Dedifferentiated amniotic fluid mesenchymal stem cell (primary cell): Measurements from ENCODE around the gene TMEM151A.

Source experiments
- DNase-seq: peaks from one replicate; pipeline ENCODE4 v3.0.0-alpha.2; 2016; ENCODE audit errors: extremely low spot score

TMEM151A gene

DNA sequence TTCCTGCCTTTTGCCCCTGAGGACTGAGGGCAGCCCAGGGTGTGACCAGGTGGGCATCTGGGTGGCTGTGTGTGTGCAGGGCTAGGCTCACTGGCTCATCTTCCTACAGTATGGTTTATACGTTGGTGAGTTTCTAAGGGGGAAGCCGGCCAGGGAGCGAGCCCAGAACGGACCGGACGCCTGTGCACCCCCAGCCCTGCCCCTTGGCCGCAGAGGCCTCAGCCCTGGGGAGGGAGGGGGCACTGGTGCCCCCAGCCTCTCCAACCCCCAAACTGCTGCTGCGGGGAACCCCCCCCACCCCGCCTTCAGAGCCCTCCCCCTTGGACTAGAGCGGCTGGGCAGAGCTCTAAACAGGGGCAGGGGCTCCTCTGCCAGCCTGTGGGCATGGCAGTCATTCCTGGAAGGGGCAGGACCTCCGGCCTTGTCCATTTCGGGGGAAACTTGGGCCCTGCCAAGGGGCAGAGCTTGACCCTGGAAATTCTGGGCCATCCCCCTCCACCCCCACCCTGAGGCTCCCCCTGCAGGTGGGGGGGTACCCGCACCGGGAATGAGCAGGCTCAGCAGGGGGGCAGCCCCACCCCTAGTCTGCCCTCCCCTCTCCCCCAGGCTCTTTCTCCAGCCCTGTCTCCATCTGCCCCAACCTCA is 8.1 kb upstream of the TMEM151A start:
- no peak for DNase-seq

GRCh38 chr11:66284526-66285078 is 7.1 kb upstream of the TMEM151A start:
- no peak for DNase-seq

DNA sequence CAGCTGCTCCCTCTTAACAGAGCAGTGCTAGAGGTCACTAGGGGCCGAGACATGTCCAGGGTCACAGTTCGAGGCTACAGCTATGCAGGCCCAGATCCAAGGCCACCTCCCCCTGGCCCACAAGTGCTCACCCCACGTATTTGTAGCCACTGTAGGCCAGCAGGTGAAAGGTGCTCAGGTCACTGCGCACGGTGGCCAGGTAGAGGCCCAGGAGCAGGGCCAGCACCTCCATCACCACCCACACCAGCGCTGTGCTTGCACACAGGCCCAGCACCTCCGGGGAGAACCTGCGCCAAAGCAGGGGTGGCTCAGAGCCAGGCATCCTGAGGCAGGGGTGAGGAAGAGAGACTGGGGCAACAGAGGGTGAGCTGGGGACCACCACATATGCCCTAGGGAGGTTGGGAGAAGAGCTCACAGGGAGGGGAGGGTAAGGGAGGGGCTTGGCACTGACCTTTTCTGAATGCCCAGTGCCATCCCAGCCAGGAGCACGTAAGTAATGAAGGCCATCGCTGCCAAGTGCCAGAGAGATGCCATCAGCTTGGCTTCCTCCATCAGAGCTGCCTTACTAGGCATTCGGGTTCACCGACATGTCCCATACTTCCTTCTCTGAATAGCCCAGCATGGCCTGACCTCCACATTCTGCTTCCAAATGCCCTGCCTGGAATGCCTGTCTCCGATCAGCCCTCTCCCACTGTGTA is 6.3 kb upstream of the TMEM151A start:
- no peak for DNase-seq

- no peak for DNase-seq
Observed at GRCh38 chr11:66286699-66287098, 5.0 kb upstream of the TMEM151A start.

DNA sequence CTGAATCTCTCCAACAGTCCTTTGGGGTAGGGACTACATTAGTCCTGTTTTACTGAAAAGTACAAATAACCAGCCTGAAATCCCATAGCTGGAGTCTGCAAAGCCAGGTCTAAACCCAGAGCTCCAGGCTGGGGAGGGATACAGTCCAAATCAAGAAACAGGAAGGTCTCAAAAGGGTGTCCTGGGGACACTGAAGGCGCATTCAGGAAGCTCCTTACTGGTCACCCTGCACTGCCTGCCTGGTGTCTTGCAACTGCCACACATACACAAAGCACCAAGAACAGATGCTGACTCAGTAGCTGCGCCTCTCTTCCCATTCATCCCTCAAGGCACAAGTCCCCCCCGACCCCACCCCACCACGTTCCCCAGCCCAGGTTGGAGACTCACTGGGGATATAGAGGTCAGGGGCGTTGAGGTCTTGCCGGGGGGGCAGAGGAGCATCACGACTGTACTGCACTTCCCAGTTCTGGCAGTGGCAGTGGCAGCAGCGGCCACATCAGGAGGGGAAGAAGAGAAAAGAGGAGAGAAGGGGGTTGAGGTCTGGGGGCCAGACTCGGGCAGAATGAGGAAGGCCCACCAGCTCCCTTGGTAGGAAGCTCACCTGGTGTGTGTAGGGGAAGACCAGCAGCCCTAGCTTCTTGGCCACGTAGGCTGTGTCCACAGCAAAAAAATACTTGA is 4.3 kb upstream of the TMEM151A start:
- no peak for DNase-seq

DNA sequence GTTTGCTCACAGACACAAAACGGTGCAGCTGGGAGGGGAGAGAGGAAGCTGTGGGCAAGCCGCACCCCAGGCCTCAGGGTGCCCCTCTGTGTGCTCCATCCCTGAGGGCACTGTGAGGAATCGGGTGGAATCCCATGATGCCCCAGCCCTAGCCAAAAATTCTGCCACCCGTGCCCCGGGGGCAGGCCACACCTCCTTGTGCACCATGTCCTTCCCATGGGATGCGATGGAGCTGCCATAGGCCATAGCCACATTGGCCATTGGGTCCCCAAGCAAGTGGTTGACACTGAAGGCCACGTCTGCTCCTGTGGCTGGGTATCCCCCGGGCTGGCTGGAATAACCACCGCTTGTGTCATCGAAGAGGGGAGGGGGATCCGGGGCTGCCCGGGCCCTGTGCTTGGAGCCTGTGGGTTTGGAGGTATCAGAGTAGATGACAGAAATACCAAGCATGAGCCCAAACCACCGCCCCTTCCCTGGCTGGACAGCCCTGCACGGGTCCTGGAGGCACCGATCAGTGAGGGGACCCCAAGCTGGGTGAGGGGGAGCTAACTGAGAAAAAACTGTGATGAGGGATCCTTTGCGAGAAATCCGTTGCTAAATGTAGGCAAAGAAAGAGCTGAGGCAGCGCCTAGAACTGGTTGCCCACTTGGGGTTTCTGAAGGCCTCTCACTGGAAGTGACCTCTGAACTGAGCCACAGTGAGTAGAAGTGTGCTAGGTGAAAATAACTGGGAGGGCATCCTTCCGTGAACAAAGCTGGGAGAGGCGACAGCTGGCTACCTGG is 3.6 kb upstream of the TMEM151A start:
- DNase-seq, result no peak

- DNase-seq, result peak; percentile 99
Observed at GRCh38 chr11:66288671-66289547, 2.8 kb upstream of the TMEM151A start, which contains the start of gene YIF1A. Gene YIF1A, minus strand, starts transcription at chr11:66289143. Its CDS starts 158 bp downstream, at chr11:66288985.

DNA sequence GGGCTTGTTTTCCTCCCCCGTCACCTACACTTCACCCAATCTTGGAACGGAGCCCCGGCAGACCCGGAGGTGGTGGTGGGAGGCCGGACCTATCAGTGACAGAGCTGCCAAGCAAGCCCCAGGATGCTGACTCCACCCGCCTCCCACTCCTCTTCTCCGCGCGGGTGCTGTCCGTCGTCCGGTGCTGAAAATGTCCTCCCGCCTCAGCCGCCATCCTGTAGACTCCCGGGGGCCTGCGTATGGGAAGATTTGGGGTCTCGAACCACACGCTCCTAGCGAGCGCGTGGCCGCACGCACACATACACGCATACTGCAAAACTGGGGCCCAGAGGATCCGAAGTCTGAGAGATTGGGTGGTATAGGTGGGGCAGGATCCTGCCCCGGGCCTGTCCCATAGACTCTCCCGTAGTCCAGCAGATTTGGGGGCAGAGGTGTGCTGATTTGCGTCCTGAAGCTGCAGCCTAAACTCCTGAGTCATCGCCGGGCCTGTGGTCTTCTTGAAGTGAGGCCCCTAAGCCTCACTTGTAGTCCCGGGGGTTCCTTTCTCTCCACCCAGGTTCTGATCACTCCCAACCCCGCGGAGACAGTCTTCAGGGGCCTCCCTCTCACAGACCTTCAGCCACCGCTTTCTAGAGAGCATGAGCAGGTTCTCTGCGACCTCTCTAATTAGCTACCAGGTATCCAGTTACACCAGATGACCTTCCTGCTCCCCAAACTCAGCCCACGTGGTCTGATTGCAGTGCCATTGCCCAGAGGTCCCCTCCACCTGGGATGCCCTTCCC is 2.0 kb upstream of the TMEM151A start:
- DNase-seq, result peak; percentile 70

DNA sequence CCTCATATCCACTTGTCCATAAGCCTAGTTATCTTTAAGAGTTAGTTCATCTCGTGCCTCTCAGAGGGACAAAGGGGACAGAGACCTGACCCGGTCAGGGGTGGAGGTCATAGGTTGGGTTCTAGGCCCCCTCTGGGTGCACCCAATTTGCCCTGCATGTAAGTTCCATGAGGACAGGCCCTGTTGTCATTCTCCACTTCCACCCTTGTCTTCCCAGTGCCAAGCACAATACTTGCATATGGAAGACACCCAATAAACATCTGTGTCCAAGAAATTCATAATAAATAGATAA is 1.4 kb upstream of the TMEM151A start:
- DNase-seq, result no peak

GRCh38 chr11:66291303-66291705 is 390 bp upstream of the TMEM151A start:
- DNase-seq, result no peak

GRCh38 chr11:66292543-66293332 is 1.0 kb downstream of the TMEM151A start:
- DNase-seq, result no peak

GRCh38 chr11:66293352-66293751 is 1.7 kb downstream of the TMEM151A start:
- no peak for DNase-seq

GRCh38 chr11:66293777-66294625 is 2.3 kb downstream of the TMEM151A start:
- no peak for DNase-seq

DNA sequence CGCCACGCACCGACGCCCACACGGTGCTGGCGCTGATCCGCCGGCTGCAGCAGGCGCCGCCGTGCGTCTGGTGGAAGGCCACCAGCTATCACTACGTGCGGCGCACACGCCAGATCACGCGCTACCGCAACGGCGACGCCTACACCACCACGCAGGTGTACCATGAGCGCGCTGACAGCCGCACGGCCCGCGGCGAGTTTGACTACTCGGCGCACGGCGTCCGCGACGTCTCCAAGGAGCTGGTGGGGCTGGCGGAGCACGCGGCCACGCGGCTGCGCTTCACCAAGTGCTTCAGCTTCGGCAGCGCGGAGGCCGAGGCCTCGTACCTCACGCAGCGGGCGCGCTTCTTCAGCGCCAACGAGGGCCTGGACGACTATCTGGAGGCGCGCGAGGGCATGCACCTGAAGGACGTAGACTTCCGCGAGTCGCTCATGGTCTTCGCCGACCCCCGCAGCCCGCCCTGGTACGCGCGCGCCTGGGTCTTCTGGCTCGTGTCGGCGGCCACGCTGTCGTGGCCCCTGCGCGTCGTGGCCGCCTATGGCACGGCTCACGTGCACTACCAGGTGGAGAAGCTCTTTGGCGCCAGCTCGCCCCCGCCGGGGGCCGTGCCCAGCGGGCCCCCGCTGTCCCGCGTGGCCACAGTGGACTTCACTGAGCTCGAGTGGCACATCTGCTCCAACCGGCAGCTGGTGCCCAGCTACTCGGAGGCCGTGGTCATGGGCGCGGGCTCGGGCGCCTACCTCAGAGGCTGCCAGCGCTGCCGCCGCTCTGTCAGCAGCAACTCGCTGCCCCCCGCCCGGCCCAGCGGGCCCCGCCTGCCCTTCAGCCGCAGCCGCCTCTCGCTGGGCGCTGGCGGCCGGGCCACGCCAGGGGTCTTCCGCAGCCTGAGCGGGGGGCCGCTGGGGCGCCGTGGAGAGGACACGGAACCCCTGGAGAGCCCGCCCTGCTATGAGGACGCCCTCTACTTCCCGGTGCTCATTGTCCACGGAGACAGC is 3.2 kb downstream of the TMEM151A start:
- no peak for DNase-seq

- no peak for DNase-seq
Observed at GRCh38 chr11:66297610-66298009, 5.9 kb downstream of the TMEM151A start.

- DNase-seq, result no peak
Observed at GRCh38 chr11:66299186-66299585, 7.5 kb downstream of the TMEM151A start.

DNA sequence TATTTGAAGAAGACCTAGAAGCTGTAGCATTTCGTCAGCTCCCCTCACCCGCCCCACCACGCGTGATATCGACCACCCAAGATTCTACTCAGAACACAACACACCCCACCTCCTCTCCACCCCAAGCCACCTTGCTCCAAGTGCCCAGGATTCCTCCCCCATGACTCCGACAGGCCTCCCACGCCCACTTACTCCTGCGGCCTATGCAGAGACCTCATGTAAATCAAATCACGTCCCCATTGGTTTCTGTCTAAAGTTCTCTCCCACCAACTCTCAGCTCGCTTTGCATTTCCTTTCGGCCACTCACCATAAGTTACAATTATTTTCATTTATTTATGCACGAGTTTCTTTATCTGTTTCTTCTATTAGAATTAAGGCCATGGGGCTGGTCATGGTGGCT is 11.0 kb downstream of the TMEM151A start:
- no peak for DNase-seq
